NCI-H446 treated with DMSO at 0.1 percent for 48 hours (cell line): ENCODE results near the gene WNT7B.

Source experiments
- DNase-seq: peaks from one replicate; lab custom pipeline; 2025; lab: John Stamatoyannopoulos, UW

The WNT7B gene

DNA sequence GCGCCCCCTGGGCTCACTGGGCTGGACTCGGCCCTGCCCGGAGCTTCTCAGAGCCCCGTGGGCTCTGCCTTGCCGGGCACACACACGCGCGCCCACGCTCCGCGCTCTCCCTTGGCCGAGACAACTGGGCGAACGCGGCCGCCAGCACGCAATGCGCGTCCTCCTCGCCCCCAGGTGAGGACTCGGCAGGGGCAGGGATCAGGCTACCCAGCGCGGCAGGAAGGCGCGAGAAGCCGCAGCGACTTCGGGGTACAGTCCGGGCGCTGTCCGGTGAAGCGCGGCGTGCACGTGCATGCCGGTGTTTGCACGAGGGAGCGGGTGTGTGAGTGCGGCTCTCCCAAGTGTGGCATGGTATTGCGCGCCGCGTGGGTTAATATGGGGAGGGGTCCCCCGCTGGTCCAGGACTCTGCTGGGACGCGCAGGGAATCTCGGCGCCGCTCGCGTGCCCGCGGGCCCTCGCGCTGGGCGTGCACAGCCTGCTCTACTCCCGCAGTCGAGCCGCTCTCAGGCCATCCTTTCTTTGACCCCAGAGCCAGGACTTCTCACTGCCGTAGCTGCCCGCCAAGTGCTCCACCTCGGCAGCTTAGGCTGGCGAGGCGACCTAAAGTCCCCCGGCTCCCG, 5.4 kb downstream of the WNT7B start:
- no peak for DNase-seq

- no peak for DNase-seq
Observed at GRCh38 chr22:45970705-45971407, 6.1 kb downstream of the WNT7B start.

- no peak for DNase-seq
Observed at GRCh38 chr22:45969801-45970470, 7.0 kb downstream of the WNT7B start.

DNA sequence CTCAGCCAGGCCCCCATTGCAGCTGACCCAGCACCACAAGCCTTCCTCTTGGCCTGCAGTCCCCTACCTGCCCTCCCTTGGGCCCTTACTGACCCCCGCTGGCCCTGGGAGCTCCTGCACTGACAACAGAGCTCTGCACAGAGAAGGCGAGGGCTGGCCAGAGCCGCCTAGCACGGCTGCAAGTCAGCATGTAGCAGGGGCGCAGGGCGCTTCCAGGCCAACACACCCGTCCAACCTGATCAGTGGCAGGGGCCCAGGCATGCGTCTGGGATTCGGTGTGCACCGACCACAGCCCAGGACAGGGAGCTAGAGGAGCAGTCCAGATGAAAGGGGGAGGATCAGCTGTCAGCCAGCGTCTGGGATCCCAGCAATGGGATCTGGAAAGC, 7.6 kb downstream of the WNT7B start:
- no peak for DNase-seq

- DNase-seq, result no peak
Observed at GRCh38 chr22:45968751-45969413, 8.1 kb downstream of the WNT7B start.

- DNase-seq, result no peak
Observed at GRCh38 chr22:45968003-45968650, 8.8 kb downstream of the WNT7B start.

DNA sequence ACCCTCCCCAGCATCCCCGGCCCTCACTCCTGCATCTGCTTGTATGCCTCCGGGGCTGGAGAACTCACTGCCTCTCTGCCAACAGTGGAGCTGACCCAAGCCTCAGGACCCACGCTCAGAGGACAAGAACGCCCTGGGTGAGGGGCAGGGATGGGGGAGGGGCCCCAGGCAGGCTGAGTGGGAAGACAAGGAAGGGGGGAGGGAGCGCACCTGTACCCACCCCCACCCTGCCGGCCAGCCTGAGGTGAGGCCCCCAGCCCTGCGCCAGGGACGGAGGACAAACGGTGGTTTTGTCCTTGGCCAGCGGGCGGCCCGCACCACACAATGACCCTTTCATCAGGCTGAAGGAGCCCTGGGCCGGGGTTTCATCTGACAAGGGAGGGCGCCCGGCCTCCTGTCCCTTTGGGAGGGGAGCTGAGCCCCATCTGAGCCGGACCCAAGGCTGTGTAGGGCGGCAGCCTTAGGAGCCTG, 10.0 kb downstream of the WNT7B start:
- DNase-seq, result no peak

- DNase-seq, result no peak
Observed at GRCh38 chr22:45966320-45966894, 10.6 kb downstream of the WNT7B start.

DNA sequence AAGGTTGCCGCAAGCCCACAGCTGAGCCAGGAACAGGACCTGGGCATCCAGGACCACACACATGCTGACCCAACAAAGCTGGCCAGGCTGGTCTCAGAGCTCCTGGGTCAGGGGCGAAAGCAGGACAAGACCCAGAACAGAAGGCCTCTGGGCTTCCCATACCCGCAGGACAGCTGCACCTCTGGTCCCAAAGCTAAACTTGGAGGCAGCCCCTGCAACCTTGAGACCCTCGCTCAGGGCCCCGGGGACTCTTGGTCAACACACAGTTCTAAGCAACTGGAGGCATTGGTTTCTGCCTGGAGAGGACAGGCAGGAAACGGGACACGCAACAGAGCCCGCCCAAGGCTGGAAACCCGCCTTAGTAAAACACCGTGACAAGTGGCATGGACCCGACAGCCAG, 11.4 kb downstream of the WNT7B start:
- DNase-seq, result no peak

DNA sequence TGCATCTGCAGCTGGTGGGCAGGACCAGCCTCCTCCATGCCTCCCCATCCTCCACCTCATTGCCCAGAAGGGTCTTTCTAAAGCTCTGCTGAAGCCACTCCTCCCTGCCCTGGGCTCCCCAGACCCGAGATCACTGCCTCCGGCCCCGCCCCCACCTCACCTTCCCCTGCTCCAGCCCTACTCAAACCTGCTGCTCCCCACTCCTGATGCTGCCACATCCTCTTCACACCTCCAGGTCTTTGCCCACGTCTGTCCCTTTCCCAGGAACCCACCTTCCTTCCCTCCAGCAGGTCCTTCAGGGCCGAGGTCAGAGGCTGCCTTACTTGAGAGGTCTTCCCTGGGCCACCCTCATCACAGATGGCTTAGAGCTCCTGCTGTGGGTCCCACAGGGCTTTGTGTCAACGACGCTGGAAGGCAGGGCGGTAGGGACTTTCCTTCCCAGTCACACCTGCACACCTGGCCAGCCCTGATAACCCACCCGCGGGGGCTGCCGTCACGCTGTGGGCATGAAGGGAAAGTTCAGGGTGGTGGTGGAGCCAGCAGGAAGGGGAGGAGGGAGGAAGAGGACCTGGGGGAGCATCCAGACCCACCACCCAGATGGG, 11.9 kb downstream of the WNT7B start:
- DNase-seq, result no peak

GRCh38 chr22:45964372-45964771, 12.6 kb downstream of the WNT7B start:
- DNase-seq, result no peak

DNA sequence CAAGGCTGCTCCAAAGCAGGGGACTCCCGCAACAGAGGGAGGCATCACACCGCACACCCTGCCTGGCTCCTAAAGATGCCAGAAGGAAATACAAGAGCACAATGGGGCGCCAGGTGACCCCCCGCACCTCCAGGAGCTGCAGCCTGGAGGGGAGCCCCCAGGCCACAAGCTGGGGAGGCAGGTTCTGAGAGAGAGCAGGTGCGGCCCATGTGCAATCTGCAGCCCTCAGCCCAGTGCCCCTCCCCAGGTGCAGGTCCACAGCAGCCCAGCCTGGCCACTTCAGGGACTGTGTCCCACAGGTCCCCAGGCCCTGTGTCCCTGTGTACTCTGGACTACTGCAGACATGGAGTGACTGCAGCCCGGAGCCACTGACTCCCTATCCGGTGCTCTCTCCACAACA, 13.1 kb downstream of the WNT7B start:
- no peak for DNase-seq

DNA sequence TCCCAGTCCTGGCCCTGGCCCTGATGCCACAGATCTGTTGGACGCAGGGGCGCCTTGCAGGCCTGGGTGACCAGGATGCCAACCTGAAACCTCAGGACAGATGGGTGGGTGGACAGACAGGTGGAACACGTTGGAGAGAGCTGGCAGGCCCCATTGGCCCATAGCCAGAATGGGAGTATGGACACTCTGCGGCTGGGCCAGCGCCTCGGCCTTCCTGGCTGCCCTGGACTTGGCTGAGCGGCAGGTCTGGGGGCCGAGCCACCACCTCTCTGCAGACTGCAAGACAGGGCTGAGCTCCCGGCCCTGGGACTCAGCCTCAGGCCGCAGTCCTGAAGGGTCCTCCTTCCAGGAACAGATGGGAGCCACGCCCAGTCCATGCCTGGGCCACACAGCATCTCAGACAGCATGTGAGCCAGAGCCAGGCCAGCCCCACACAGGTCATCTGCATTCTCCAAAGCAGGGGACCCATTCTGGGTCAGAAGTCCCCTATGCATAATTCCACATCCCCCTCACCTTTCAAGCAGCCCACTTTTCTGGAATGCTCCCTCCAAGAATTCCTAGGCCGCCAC, 14.1 kb downstream of the WNT7B start:
- no peak for DNase-seq

DNA sequence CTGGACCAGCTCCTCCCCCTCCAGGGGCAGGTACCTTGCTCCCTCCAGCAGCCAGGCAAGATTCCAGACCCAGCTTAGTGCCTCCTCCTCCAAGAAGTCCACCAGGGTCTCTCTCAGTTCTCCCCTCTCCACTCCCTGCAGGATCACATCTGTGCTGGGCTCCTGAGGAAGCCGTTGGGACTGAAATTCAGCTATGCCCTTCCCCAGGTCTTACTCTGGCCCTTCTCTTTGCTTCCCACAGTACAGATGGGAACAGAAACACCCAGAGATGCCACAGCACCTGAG, 14.6 kb downstream of the WNT7B start:
- no peak for DNase-seq

- DNase-seq, result no peak
Observed at GRCh38 chr22:45961679-45962433, 15.1 kb downstream of the WNT7B start.

- no peak for DNase-seq
Observed at GRCh38 chr22:45960477-45961386, 16.2 kb downstream of the WNT7B start.

- DNase-seq, result no peak
Observed at GRCh38 chr22:45959719-45960476, 17.1 kb downstream of the WNT7B start.

- DNase-seq, result no peak
Observed at GRCh38 chr22:45958971-45959370, 18.0 kb downstream of the WNT7B start.

DNA sequence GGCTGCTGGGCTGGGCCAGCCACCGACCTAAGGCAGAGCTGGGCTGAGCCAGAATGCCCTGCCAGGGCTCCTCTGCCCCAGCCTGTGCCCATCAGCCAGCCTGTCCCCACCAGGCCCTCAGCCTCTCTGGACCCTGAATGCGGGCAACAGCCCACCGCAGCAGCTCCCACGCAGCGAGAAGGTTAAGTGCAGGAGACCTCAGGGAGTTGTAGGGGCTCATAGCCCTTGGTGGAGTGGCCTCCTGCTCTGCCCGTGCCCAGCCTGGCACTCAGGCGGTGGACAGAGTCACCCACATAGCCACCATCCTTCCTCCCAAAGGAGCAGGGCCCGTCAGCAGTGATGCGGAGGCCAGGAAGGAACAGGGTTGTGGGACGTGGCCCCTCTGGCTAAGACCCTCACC, 19.1 kb downstream of the WNT7B start:
- DNase-seq, result no peak
